Stomach (tissue), 9 donors: ENCODE data around the gene BDH1. TPM values are rescaled to one million over a fixed set of nuclear protein-coding genes. Genes with fewer than 3 reads are reported as not detected.
"Not testable (repeated sequence)": the region's sequence is repeated elsewhere in the genome, so short reads cannot be mapped to it uniquely, and the experiment has no call there.

Source experiments
- DNase-seq, 2 donors: peaks; one replicate each; pipeline versions ENCODE4 v3.0.0 to v3.0.0-alpha.2; 2013 to 2019
- H3K27ac ChIP-seq, 5 donors: fragments of 200-600 bp in 4 of 5; sonication (generic) in 4 of 5; one replicate each; pipeline ENCODE4 v1.5.1; 2013 to 2019; ENCODE audit warnings: mild to moderate bottlenecking in 1 of 5, moderate library complexity in 1 of 5
- H3K27me3 ChIP-seq, 3 donors: fragments of 200-600 bp; sonication (generic); one replicate each; pipeline ENCODE4 v1.5.1; 2017 to 2019; ENCODE audit warnings: mixed run types in 1 of 3
- H3K36me3 ChIP-seq, 4 donors: fragments of 200-600 bp; sonication (generic); 1 replicate in 3 of 4; 2 replicates in 1 of 4; pipeline ENCODE4 v1.5.1; 2016 to 2019
- H3K4me1 ChIP-seq, 4 donors: fragments of 200-600 bp; sonication (generic); one replicate each; pipeline ENCODE4 v1.5.1; 2016 to 2019
- H3K4me3 ChIP-seq, 4 donors: fragments of 200-600 bp; sonication (generic) in 3 of 4; one replicate each; pipeline ENCODE4 v1.5.1; 2016 to 2019; ENCODE audit warnings: mild to moderate bottlenecking in 1 of 4
- H3K9me3 ChIP-seq, 4 donors: fragments of 200-600 bp; sonication (generic); one replicate each; pipeline ENCODE4 v1.5.1; 2016 to 2019
- CTCF ChIP-seq, 7 experiments: fragments of 450-650 bp in 4 of 7; fragments of 200-600 bp in 3 of 7; sonication (generic) in 3 of 7; IDR thresholded peaks; one replicate each; pipeline ENCODE4 v1.5.1; 2016 to 2019; ENCODE audit warnings: antibody characterized with exemption in 7 of 7, control low read depth in 2 of 7, mild to moderate bottlenecking in 1 of 7
- EP300 ChIP-seq: sonication (generic); formaldehyde crosslinking; IDR thresholded peaks from one replicate; pipeline ENCODE4 v1.6.1; 2017; ENCODE audit warnings: antibody characterized with exemption
- POLR2A ChIP-seq, 4 donors: fragments of 450-650 bp; IDR thresholded peaks; one replicate each; pipeline ENCODE4 v1.6.1; 2016; ENCODE audit warnings: antibody characterized with exemption in 4 of 4, control low read depth in 2 of 4, mild to moderate bottlenecking in 1 of 4, moderate library complexity in 1 of 4
- POLR2AphosphoS5 ChIP-seq, 3 donors: sonication (generic); formaldehyde crosslinking; IDR thresholded peaks; one replicate each; pipeline ENCODE4 v1.6.1; 2016; ENCODE audit warnings: antibody characterized with exemption in 3 of 3
- WGBS, 5 donors: extraction: QIAGEN DNeasy Blood & Tissue Kit in 3 of 5; methylation state at CpG; one replicate each; pipeline versions ENCODE4 v1.1.5 to v1.1.7; 2013 to 2018; 5-methylcytosine and 5-hydroxymethylcytosine counted together
- intact Hi-C: fragments of 100-400 bp; cut with DNase I; formaldehyde crosslinking; loops from one replicate; pipeline ENCODE4 v1.15.1; 2023; ENCODE audit warnings: low total_unique reads
- polyA plus RNA-seq, 3 donors: library from polyadenylated mRNA; stranded (reverse); fragments of 200-250 nt; gene quantifications; one replicate each; pipeline ENCODE4 v1.2.3, GENCODE V29; 2013
- total RNA-seq, 5 donors: library from RNA; depleted of rRNA; stranded (reverse); fragments of >200 nt; gene quantifications; one replicate each; pipeline versions ENCODE4 v1.1.0 to v1.2.3, GENCODE V29; 2014 to 2016
- donor health status: healthy with polysubstance abuse.
- donor health status: Bipolar disorder and iron deficiency.
- donor health status: healthy.

The BDH1 gene
- total and polyA plus RNA-seq, 8 donors: 3.5 to 128 (median 20.6) TPM

GRCh38 chr3:197522183-197522715 lies 33.5 kb downstream of the BDH1 start:
- 60 to 75% (median 67%) methylated on average over 13 of the region's 13 CpGs for WGBS, 5 donors
- no peaks in the 10 kb centered on the region for H3K9me3 ChIP-seq
- H3K36me3 ChIP-seq: peaks cover 0 to 33% (median 14%) of the 10 kb centered on the region in 4 donors
- H3K4me1 ChIP-seq: peaks cover 26 to 39% (median 32%) of the 10 kb centered on the region in 4 donors
- no peaks in the 10 kb centered on the region for H3K27me3 ChIP-seq
- H3K4me3 ChIP-seq: no peak overlapping the region
- intact Hi-C loops: no loop called here
- peak; percentile 70 to 72 for DNase-seq
- no peak for TF ChIP-seq EP300
- peak in 2 of 3 donors; percentile 54 to 62 for TF ChIP-seq POLR2AphosphoS5 (IDR thresholded peaks at IDR 0.05)
- peak overlapping the region; percentile 74 to 88 (median 83) for H3K27ac ChIP-seq

- Histone ChIP-seq H3K4me1 (peaks cover 26 to 46% (median 32%) of the 10 kb centered on the region in 4 donors), H3K27ac (peak overlapping the region; percentile 74 to 88 (median 83)), H3K36me3 (peaks cover 0 to 26% (median 10%) of the 10 kb centered on the region in 4 donors), H3K9me3 (no peaks in the 10 kb centered on the region), H3K4me3 (no peak overlapping the region), H3K27me3 (no peaks in the 10 kb centered on the region)
- DNase-seq: no peak
- WGBS, 5 donors: 84 to 87% (median 86%) methylated on average over 18 of the region's 18 CpGs
- intact Hi-C loops: no loop called here
- TF ChIP-seq POLR2A (IDR thresholded peaks at IDR 0.05): no peak
- no peak for TF ChIP-seq CTCF (IDR thresholded peaks at IDR 0.05)
- TF ChIP-seq EP300: no peak
- no peak for TF ChIP-seq POLR2AphosphoS5 (IDR thresholded peaks at IDR 0.05)
Measured at GRCh38 chr3:197521277-197522182, 34.2 kb downstream of the BDH1 start.

DNA sequence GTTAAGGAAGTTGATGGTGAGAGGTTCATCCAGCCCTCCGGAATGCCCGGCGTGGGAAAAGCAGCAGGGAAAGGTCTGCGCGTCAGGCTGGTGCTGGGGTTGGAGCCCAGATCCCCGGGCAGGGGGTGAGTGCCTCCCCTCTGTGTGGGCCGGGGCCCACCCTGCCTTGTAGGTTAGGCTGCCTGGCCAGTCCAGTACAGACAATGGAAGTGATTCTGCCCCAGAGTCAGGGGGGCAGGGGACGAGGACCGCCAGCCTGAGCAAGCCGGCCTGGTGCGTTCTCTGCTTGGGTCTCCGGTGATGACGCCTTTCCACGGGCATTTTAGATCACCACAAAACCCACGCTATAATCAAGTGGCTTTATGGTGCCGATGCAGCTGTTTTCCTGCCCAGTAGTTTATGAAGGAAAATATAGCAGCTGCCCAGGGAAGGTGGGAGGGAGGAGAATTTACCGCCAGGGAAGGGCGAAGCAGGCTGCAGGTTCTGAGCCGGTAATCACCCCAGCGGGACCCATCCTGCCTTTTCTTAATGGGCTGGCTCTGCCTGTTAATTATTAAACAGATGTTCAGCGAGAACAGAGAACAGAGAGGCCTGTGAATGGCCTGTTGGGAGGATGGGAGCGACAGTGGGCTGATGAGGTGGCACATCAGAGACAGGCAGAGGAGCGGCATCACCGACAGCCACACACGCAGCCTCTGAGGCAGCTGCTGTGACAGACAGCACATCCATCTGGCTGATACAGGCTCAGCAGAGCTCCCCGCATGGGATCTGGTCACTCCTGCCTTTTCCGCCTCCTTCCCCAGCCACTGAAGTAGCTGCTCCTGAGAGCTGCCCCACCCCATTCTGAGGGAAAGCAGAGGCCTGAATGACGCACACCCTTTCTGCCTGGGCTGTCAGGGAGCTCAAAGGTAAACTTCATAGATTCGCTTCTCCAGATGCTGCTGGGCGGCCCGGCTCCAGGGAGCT lies 35.2 kb downstream of the BDH1 start:
- peak; percentile 78 to 94 for DNase-seq
- Histone ChIP-seq H3K27me3 (no peaks in the 10 kb centered on the region), H3K9me3 (no peaks in the 10 kb centered on the region), H3K27ac (peak overlapping the region; percentile 74 to 88 (median 83)), H3K4me1 (peaks cover 26 to 50% (median 32%) of the 10 kb centered on the region in 4 donors), H3K4me3 (peak overlapping the region in 1 of 4 donors; percentile 10), H3K36me3 (peaks cover 0 to 20% (median 6%) of the 10 kb centered on the region in 4 donors)
- intact Hi-C loops: no loop called here
- TF ChIP-seq POLR2AphosphoS5 (IDR thresholded peaks at IDR 0.05) (peak in 2 of 3 donors; percentile 35 to 63), POLR2A (IDR thresholded peaks at IDR 0.05) (no peak)
- 36 to 68% (median 49%) methylated on average over 19 to 31 of the region's 31 CpGs for WGBS, 5 donors

- no peaks in the 10 kb centered on the region for H3K9me3 ChIP-seq
- H3K36me3 ChIP-seq: peaks cover 0 to 20% (median 5%) of the 10 kb centered on the region in 4 donors
- no peak for TF ChIP-seq POLR2A (IDR thresholded peaks at IDR 0.05)
- intact Hi-C loops: no loop called here
- 89 to 92% (median 91%) methylated on average over 15 to 18 of the region's 18 CpGs for WGBS, 5 donors
- H3K4me3 ChIP-seq: no peak overlapping the region
- no peak for DNase-seq
- H3K27ac ChIP-seq: peak overlapping the region in 4 of 5 donors; percentile 74 to 85 (median 82)
- H3K27me3 ChIP-seq: no peaks in the 10 kb centered on the region
- H3K4me1 ChIP-seq: peaks cover 26 to 50% (median 32%) of the 10 kb centered on the region in 4 donors
Measured at GRCh38 chr3:197519801-197520211, 36.0 kb downstream of the BDH1 start.

GRCh38 chr3:197518881-197519421 lies 36.8 kb downstream of the BDH1 start:
- H3K9me3 ChIP-seq: no peaks in the 10 kb centered on the region
- H3K4me3 ChIP-seq: no peak overlapping the region
- H3K36me3 ChIP-seq: peaks cover 0 to 17% (median 7%) of the 10 kb centered on the region in 4 donors
- intact Hi-C loops: no loop called here
- H3K4me1 ChIP-seq: peaks cover 26 to 53% (median 32%) of the 10 kb centered on the region in 4 donors
- H3K27ac ChIP-seq: no peak overlapping the region
- no peaks in the 10 kb centered on the region for H3K27me3 ChIP-seq
- TF ChIP-seq EP300 (no peak), POLR2A (IDR thresholded peaks at IDR 0.05) (no peak), CTCF (IDR thresholded peaks at IDR 0.05) (no peak), POLR2AphosphoS5 (IDR thresholded peaks at IDR 0.05) (no peak)
- no peak for DNase-seq
- WGBS, 5 donors: 77 to 88% (median 86%) methylated on average over 6 of the region's 6 CpGs

- DNase-seq, intact Hi-C loops, H3K27ac ChIP-seq, H3K4me3 ChIP-seq, H3K9me3 ChIP-seq, H3K27me3 ChIP-seq: not testable (repeated sequence)
- peaks cover 24 to 58% (median 29%) of the 10 kb centered on the region in 4 donors for H3K4me1 ChIP-seq
- peaks cover 0 to 23% (median 10%) of the 10 kb centered on the region in 4 donors for H3K36me3 ChIP-seq
- WGBS, 5 donors: 40 to 81% (median 77%) methylated on average over 1 to 10 of the region's 10 CpGs
Measured at GRCh38 chr3:197517922-197518683, 37.7 kb downstream of the BDH1 start.

- DNase-seq, H3K9me3 ChIP-seq, H3K27me3 ChIP-seq, H3K27ac ChIP-seq, intact Hi-C loops, H3K4me3 ChIP-seq: not testable (repeated sequence)
- Histone ChIP-seq H3K36me3 (peaks cover 0 to 33% (median 11%) of the 10 kb centered on the region in 4 donors), H3K4me1 (peaks cover 13 to 53% (median 20%) of the 10 kb centered on the region in 4 donors)
- 51 to 76% (median 67%) methylated on average over 9 to 12 of the region's 12 CpGs for WGBS, 5 donors
Measured at GRCh38 chr3:197516890-197517606, 38.7 kb downstream of the BDH1 start.
